NK-92 (cell line): ENCODE measurements around the gene TBPL1.

ENCODE experiments used
- DNase-seq: peaks from one replicate; lab custom pipeline; 2025; ENCODE audit not compliant: unreplicated experiment; lab: John Stamatoyannopoulos, UW

Gene TBPL1

GRCh38 chr6:134005800-134006199, 52.8 kb downstream of the TBPL1 start:
- no peak for DNase-seq

- no peak for DNase-seq
Observed at GRCh38 chr6:134007077-134007476, 54.1 kb downstream of the TBPL1 start.

- DNase-seq: no peak
Observed at GRCh38 chr6:134009876-134010275, 56.9 kb downstream of the TBPL1 start.

GRCh38 chr6:134010400-134010799, 57.4 kb downstream of the TBPL1 start:
- no peak for DNase-seq

GRCh38 chr6:134010974-134011373, 58.0 kb downstream of the TBPL1 start:
- no peak for DNase-seq

DNA sequence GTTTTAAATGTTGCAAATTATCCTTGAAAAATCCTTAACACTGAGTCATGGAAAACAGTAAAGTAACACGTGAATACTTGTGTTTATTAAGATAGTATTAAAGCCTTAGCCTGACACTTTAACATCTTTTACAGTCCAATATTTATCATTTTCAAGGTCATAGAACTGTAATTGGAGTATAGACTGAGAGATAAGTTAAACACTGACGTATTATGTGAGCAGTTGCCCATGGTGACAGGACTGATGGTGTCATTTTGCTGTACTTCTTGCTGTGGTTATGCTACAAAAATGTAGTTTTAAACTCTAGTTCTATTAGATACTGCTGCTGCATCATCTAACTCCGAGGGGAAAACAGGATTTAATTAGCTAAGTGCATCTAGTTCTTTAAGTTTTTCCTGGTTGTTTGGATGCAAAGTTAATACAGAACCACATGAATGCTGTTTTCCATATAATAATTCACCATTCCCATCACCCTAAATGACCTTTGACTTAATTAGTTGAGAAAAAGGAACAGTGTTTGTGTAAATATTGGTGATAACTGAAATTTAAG, 61.6 kb downstream of the TBPL1 start:
- DNase-seq: no peak

GRCh38 chr6:134015719-134016557, 62.9 kb downstream of the TBPL1 start:
- DNase-seq: no peak

GRCh38 chr6:134016558-134016814, 63.5 kb downstream of the TBPL1 start:
- no peak for DNase-seq

DNA sequence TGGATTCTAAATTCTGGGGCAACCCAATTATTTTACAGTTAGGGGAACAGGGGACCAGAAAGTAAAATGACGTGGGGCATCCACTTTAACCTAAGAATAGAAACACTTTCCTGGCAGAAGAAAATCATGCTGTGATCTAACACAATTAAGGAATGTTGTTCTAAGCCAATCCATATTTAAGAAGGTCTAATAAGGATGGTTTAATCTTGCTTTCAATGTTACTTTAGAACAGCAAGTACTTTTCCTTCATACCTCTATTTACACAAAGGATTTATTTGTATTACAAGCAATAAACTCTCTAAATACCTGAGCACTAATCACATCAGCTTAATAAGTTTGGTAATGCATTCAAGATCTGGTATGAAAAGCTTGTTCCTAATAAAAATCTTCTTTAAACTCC, 67.0 kb downstream of the TBPL1 start:
- no peak for DNase-seq

- DNase-seq: no peak
Observed at GRCh38 chr6:134020543-134020942, 67.5 kb downstream of the TBPL1 start.

DNA sequence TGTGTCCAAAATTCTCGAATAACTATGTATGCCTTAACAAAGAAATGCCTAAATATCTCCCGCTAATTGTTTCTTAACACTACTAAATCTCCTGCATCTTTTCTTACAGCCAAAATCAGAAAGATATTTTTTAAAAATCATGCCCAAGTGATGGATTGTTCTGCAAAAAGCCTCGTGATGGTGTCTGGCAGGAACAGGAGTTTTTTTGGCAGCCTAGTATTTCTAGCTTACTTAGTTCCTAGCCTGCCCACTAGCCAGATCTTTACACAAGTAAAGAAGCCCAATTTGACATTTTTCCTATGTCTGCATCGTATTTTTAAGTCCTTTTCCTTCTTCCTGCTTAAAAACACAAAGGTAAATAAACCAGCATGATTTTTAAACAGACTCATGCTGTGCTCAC, 67.9 kb downstream of the TBPL1 start:
- no peak for DNase-seq

- no peak for DNase-seq
Observed at GRCh38 chr6:134021396-134022122, 68.5 kb downstream of the TBPL1 start.

- no peak for DNase-seq
Observed at GRCh38 chr6:134022650-134023049, 69.6 kb downstream of the TBPL1 start.

- DNase-seq: no peak
Observed at GRCh38 chr6:134026597-134026996, 73.6 kb downstream of the TBPL1 start.

- DNase-seq: no peak
Observed at GRCh38 chr6:134028438-134028837, 75.4 kb downstream of the TBPL1 start.

DNA sequence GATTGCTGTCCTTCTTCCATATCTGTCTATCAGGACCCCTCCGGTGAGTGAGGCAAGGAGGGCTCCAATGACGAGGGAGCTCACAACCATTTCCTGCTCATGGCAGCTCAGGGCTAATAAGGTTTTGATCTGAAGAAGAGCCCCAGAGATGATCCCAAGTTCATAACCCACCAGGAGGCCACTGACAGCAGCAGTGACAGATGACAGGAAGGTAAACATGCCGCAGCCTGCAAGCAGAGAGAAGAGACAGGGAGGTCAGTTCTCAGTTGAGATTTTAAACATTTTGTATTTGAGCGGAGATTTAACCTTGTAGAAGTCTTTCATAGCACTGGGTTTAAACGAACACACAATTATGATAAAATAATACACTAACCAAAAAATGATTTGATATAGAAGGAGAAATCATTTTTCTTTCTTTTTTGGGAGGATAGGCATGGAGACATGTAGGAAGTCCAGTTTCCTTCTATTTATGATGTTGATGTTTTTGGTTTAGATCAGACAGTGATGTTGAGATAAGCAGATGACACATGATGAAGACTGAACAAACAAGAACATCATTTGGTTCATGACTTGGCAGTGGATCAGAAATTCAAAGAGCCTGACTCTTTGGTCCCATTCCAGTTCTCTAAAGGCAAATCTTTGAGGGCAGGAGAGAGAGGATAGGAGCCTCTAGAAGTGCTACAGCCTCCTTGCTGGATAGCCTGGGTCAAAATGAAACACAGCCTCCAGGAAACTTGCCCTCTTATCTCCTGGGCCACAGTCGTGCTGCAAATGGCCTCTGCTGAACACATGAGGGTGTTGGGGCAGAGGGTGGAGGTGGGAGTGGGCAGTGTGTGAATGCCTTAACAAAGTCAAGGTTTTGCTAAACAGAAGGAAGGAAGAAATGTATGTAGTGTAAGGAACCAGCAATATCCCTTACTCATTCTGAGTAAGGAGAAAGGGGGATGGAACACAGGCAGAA, 76.8 kb downstream of the TBPL1 start:
- DNase-seq: no peak

DNA sequence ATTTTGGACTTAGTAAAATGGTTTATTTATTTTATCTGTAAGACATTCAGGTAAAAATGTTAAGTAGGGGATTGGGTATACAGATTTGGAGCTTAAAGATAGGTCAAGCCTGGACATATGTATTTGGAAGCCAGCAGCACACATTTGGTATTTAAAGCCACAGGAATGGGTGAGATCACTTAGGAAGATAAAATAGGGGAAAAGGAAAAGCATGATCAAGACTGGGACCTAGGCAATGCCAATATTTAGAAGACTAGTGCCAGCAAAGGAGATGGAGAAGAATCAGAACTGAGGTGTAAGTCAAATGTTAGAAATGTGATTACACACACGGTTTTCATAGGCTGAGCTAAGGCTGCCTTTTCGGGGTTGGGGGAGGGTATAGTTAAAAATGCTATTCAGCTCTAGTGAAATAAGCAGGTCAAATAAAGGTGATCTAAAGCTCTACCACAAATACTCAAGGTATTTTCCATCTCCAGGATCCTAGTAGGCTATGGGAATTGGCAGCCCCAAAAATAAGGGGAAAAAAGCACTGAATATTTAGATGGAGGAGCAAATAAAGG, 78.8 kb downstream of the TBPL1 start:
- DNase-seq: no peak

GRCh38 chr6:134034478-134034877, 81.5 kb downstream of the TBPL1 start:
- no peak for DNase-seq

- no peak for DNase-seq
Observed at GRCh38 chr6:134034961-134035822, 82.2 kb downstream of the TBPL1 start.

DNA sequence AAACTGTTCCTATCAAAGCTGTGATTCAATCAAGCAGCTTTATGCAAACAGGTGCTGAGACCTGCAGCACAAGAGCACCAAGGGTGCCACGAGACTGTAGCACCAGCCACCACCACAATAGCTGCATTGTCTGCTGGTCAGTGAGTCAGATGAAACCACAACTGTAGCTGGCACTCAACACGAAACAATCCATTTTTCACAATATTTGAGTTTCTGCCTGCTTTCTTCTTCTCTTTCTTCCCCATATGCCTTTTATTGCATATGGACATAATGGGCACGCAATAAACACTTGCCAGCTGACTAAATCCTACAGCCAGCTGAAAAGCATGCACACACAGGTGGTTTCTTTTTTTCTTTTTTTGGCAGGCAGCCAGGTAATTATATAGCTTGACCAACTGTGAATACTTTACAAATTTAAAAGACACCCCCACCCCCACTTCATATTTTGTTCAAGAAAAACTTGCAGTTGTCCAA, 82.8 kb downstream of the TBPL1 start:
- DNase-seq: no peak
